Medulla oblongata (tissue), 1 donor: ENCODE measurements around the gene QARS1.

Source experiments
- DNase-seq: peaks from one replicate; pipeline ENCODE4 v3.0.0-alpha.2; 2015; ENCODE audit errors: extremely low spot score

The QARS1 gene

DNA sequence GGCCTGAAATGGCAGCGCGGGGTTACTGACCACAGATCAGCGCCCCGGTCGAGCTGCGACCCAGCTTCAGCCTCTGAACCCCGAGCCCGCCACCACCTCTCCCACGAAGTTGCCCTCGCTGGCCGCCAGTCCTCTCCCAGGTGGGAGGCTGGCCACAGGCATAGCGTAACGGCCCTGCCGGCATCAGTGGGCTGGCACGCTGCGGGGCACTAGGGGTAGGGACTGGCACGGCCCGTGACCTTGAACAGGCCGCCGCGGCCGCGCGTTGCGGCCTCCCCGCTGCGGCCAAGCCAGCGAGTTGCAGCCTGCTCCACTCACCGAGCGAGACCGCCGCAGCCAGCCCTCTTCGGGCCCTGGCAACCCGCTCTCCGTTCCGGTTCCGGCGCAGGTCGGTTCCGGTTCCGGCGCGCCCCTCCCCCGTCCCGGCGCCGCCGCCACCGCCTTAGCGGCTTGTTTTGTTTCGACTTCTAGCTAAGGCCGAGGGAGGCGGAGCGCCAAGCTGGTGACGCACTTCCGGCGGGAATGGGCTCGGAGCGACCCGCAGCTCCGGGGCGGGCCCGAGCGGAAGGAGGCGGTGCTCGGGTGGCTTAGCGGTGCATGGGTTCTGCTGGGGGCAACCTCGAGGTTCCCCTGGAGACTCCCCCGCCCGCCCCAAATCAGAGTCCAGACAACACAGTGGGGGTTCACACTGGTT is 16.0 kb upstream of the QARS1 start, which contains the start of gene USP19:
Gene USP19 (minus strand): TSS at position 386 of the 694 bp plus-strand sequence. CDS start 1,678 bp downstream, outside the sequence.
- peak; percentile 96 for DNase-seq

GRCh38 chr3:49120096-49120437 is 15.5 kb upstream of the QARS1 start:
- no peak for DNase-seq

DNA sequence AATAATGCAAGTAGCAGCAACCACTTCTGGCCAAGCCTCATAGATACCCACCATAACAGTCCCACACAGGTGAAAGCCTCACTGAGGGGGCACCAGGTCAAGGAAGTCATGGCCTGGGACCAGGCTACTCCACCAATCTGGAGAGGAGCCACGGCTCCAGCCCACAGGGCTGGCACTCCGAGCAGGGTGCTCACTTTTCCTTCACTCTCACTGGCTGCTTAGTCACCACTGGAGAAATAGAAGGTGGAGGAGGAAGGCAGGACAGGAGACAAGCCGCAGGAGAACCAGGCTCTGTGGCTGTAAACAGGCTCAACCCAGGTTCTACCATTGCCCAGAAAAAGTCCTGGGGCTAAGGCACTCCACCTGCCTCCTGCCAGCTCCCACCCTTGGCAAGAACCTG is 14.9 kb upstream of the QARS1 start:
- no peak for DNase-seq

DNA sequence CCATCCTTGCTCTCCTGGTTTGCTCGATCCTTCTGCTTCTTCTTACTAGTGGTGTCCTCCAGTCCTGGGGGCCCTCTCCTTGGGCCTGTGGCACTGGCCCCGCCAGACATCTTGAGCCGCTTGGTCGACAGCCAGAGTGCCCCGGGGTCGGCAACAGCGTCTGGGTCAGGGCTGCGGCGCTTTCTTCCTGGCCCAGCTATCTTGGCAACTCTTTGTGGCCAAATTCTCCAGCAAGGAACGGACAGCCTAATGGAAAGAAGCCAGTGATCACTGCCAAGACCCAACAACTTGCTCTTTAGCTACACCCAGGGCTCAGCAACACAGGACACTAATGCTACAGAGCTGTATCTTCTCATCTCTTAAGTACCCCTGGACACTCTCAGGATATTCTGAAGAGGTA is 14.5 kb upstream of the QARS1 start:
- no peak for DNase-seq

DNA sequence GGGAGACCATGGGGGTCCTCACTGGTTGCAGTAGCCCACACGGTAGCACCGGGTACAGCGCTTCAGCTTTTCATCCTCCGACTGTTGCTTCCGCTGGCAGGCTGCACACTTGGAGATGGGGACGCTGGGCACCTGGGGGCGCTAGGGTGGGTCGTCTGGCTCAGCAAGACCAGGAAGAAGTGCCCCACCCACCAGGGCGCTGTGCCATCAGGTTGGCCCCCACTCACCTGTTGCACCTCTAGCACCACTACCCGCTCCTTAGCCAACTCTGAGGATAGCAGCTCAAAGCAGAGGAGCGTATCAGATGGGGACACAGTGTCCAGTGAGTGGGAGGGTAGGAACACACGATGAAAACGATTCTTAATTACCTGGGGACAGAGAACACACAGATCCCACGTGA is 7.7 kb upstream of the QARS1 start:
- no peak for DNase-seq

- DNase-seq, result no peak
Observed at GRCh38 chr3:49111347-49111746, 6.8 kb upstream of the QARS1 start.

GRCh38 chr3:49110780-49111179 is 6.2 kb upstream of the QARS1 start:
- no peak for DNase-seq

DNA sequence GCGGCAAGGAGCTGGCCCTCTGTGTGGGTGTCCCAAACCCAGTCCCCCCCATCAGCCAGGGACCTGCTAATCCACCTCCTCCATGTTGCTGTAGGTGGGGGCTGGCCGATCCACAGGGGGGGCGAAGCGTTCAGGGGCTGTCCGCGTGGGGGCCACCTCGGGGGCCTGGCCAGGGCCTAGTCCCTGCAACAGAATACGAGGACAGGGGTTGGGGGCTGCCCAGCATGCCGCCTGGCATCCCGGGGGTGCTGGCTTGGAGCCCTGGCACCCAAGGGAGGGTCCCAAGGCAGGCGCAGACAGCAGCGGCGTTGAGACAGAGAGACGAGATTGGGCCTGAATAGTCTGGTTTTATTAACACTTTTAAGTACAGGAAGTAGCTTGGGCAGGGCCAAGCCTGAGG is 3.8 kb upstream of the QARS1 start:
- DNase-seq, result no peak

- no peak for DNase-seq
Observed at GRCh38 chr3:49104052-49104426, 518 bp downstream of the QARS1 start.

GRCh38 chr3:49100046-49100615 is 4.4 kb downstream of the QARS1 start:
- DNase-seq, result no peak

- no peak for DNase-seq
Observed at GRCh38 chr3:49098910-49099630, 5.5 kb downstream of the QARS1 start.

DNA sequence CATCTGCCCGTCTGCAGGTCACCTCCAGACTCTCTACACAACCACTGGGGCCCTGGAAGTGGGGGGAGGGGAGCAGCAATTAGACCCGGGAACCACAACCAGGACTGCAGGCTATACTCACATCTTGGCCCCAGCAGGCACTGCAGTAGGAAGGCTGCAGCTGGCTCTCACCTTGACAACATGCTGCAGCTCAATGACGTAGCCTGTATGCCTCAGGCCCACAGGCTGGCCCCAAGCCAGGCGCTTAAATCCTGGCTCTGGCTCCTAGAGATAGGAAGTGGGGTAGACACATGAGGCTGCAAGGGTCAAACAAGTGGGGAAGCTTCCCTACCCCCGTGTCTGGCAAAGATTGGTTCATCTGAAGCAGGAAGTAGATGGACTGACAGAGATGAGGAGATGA is 6.1 kb downstream of the QARS1 start:
- no peak for DNase-seq

DNA sequence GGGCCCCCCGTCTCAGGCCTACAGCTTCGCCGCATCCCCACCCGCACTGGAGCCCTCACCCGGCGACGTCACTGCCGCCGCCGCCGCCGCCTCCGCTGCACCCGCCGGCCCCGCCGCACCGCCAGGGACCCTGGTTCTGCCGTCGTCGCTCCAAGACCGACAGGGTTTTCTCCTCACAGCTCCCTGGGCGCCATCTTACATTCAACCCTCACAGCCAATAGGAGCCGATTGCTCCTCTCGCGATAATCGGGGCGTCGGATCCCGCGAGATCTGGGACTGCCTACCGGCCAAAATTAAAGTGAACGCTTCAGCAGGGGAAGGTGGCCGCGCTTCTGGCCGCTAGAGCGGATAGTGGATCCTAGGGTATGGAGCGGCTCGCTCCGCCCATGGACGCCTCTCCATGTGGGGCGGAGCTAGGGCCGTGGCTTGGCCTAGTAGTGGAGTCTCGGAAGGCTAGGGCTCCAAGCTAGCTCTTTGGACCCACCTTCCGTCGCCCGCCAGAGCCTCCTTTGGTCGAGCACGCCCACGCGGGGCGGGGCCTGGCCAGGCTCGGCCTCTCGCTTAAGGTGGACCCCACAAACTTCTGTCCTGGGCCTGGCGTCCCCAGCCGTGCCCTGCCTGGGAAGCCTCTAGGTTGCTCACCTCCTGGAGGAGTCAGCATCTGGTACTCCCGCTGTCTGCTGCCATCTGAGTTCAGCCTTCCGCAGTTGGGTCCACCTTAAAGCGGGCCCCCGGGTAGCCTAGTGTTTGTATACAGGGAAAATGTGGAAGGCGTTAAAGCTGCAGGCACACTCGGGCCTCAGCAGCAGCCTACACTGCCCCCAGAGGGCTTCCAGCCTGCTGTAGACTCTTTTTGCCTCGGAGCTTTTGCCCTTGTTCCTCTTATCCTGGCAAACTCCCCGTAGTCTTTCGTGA is 10.4 kb downstream of the QARS1 start, which contains the start of gene QRICH1:
Gene QRICH1 (minus strand): TSS at position 219 of the 915 bp plus-strand sequence. CDS start 17,054 bp downstream, outside the sequence.
- peak; percentile 99 for DNase-seq

DNA sequence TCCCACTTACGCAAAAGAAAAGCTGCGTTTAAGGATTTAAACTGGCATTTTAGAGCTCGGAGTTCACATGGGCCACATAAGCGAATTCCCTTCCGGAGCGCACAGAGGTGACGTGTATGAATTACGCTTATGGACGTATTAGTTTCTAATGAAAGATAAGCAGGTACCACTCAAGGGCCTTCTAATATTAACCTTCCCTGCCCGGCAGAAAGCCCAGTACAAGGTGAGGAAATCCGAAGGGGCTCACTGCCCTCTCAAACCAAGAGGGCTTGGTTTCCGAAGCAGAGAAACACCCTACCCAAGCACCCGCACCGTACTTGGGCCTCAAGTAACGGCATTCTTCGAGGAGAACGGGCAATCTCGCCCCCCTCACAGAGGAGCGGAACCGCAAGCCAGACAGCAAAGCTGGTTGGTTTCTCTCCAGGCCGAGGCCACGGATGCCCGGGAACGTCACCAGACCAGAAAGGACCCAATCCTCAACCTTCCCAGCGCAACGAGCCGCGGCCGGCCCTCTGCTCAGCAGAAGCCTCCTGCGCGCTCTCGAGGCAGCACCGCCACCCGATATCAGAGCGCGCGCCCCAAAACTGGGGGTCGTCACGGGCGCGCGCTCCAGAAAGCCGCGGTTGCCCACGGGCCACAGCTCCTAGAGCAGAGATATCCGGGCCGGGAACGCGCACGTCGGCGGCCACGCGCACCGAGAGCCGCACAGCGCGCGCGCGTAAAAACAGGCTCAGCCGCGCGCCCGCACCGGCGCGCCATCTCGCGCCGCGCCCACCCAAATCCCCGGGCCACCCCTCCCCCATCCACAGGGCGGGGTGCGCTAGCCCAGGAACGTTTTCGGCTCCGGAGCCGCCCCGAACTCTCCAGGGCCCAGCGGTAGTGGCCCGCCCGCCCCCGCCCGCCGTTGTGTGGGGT is 11.4 kb downstream of the QARS1 start:
- peak; percentile 63 for DNase-seq

- DNase-seq, result no peak
Observed at GRCh38 chr3:49081429-49081828, 23.1 kb downstream of the QARS1 start.

- DNase-seq, result no peak
Observed at GRCh38 chr3:49079270-49079669, 25.3 kb downstream of the QARS1 start.

- DNase-seq, result no peak
Observed at GRCh38 chr3:49076646-49077045, 27.9 kb downstream of the QARS1 start.

- no peak for DNase-seq
Observed at GRCh38 chr3:49076116-49076515, 28.4 kb downstream of the QARS1 start.

DNA sequence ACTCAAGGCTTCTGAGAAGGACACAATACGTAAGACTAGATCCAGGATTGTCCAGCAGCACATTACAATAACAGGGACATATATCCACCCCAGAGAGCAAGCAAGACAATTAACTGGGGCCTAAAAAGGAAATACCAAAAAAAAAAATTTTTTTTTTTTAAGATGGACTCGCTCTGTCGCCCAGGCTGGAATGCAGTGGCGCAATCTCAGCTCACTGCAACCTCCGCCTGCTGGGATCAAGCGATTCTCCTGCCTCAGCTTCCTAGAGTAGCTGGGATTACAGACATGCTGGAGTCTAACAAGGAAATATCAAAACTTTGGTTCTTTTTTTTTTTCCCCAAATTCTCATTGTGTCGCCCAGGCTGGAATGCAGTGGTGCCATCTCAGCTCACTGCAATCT is 46.5 kb downstream of the QARS1 start:
- DNase-seq, result no peak

GRCh38 chr3:49057268-49057667 is 47.3 kb downstream of the QARS1 start:
- no peak for DNase-seq

DNA sequence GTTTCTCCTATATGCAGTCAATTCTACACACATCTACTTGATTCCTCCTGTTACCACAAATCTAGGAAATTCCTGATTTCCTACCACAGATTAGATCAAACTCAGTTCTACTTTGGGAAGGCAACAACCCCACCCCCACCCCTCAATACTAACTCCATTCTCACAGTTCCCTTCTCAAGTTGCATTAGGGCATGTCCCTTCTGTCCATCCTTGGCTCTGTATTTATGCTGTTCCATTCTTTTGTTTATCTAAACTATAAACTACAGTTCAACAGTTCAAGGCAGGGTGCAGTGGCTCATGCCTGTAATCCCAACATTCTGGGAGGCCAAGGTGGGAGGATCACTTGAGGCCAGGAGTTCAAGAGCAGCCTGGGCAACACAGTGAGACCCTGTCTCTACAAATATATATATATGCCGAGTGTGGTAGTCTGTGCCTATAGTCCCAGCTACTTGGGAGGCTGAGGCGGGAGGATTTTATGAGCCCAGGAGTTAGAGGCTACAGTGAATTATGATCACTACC is 50.2 kb downstream of the QARS1 start:
- no peak for DNase-seq
